Uterus (tissue), 4 donors: ENCODE measurements around the gene ABCA1. TPM values are rescaled to one million over a fixed set of nuclear protein-coding genes. Genes with fewer than 3 reads are reported as not detected.
"Not testable (repeated sequence)": the region's sequence is repeated elsewhere in the genome, so short reads cannot be mapped to it uniquely, and the experiment has no call there.

Experiments
- DNase-seq, 2 donors: peaks; one replicate each; pipeline ENCODE4 v3.0.0-alpha.2; 2019 to 2020
- H3K27ac ChIP-seq, 2 donors: fragments of 200-600 bp; sonication (generic); 1 replicate in 1 of 2; 2 replicates in 1 of 2; pipeline ENCODE4 v1.5.1; 2016 to 2018
- H3K27me3 ChIP-seq, 2 donors: fragments of 200-600 bp; sonication (generic); one replicate each; pipeline ENCODE4 v1.5.1; 2018 to 2019; ENCODE audit warnings: control low read depth in 1 of 2
- H3K36me3 ChIP-seq, 2 donors: fragments of 200-600 bp; sonication (generic); one replicate each; pipeline ENCODE4 v1.5.1; 2019; ENCODE audit warnings: control low read depth in 1 of 2
- H3K4me1 ChIP-seq, 2 donors: fragments of 200-600 bp; sonication (generic); one replicate each; pipeline ENCODE4 v1.5.1; 2018 to 2019; ENCODE audit warnings: control low read depth in 1 of 2
- H3K4me3 ChIP-seq, 2 donors: fragments of 200-600 bp; sonication (generic); 1 replicate in 1 of 2; 2 replicates in 1 of 2; pipeline ENCODE4 v1.5.1; 2018 to 2019; ENCODE audit warnings: mild to moderate bottlenecking in 1 of 2
- H3K9me3 ChIP-seq, 2 donors: fragments of 200-600 bp; sonication (generic); one replicate each; pipeline ENCODE4 v1.5.1; 2019; ENCODE audit warnings: control low read depth in 1 of 2
- POLR2A ChIP-seq, 2 donors: fragments of 450-650 bp; IDR thresholded peaks; one replicate each; pipeline ENCODE4 v1.6.1; 2016; ENCODE audit warnings: antibody characterized with exemption in 2 of 2, mild to moderate bottlenecking in 1 of 2, moderate library complexity in 1 of 2
- intact Hi-C: fragments of 100-400 bp; cut with DNase I; formaldehyde crosslinking; loops from one replicate; pipeline ENCODE4 v1.15.1; 2023; ENCODE audit warnings: low total_unique reads
- total RNA-seq, 4 donors: library from RNA; depleted of rRNA in 3 of 4; stranded (reverse); fragments of >200 nt in 3 of 4; gene quantifications; one replicate each; pipeline versions ENCODE4 v1.1.0 to v1.2.4, GENCODE V29; 2014 to 2023
- TF ChIP-seq, protein P1 (sequence below), 4 experiments: fragments of 200-600 bp in 2 of 4; fragments of 450-650 bp in 2 of 4; sonication (generic) in 2 of 4; IDR thresholded peaks; one replicate each; pipeline ENCODE4 v1.5.1; 2016 to 2019; ENCODE audit warnings: antibody characterized with exemption in 4 of 4, mild to moderate bottlenecking in 2 of 4, moderate library complexity in 1 of 4
- donor health status: DM: yes; HTN: yes; CAD: no.

Gene ABCA1
- total RNA-seq, 4 donors from 2014 or later: 13.8 to 43.3 (median 25.9) TPM

GRCh38 chr9:104856413-104856941 is 71.5 kb downstream of the ABCA1 start:
- Histone ChIP-seq H3K36me3 (no peaks in the 10 kb centered on the region), H3K27me3 (no peaks in the 10 kb centered on the region), H3K4me3 (no peak overlapping the region), H3K27ac (no peak overlapping the region), H3K4me1 (peaks cover 0 to 6% of the 10 kb centered on the region in 2 donors), H3K9me3 (no peaks in the 10 kb centered on the region)
- no peak for DNase-seq
- intact Hi-C loops: no loop called here
- TF ChIP-seq POLR2A (IDR thresholded peaks at IDR 0.05): no peak
- TF ChIP-seq, protein P1, sequence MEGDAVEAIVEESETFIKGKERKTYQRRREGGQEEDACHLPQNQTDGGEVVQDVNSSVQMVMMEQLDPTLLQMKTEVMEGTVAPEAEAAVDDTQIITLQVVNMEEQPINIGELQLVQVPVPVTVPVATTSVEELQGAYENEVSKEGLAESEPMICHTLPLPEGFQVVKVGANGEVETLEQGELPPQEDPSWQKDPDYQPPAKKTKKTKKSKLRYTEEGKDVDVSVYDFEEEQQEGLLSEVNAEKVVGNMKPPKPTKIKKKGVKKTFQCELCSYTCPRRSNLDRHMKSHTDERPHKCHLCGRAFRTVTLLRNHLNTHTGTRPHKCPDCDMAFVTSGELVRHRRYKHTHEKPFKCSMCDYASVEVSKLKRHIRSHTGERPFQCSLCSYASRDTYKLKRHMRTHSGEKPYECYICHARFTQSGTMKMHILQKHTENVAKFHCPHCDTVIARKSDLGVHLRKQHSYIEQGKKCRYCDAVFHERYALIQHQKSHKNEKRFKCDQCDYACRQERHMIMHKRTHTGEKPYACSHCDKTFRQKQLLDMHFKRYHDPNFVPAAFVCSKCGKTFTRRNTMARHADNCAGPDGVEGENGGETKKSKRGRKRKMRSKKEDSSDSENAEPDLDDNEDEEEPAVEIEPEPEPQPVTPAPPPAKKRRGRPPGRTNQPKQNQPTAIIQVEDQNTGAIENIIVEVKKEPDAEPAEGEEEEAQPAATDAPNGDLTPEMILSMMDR (IDR thresholded peaks at IDR 0.05): no peak

DNA sequence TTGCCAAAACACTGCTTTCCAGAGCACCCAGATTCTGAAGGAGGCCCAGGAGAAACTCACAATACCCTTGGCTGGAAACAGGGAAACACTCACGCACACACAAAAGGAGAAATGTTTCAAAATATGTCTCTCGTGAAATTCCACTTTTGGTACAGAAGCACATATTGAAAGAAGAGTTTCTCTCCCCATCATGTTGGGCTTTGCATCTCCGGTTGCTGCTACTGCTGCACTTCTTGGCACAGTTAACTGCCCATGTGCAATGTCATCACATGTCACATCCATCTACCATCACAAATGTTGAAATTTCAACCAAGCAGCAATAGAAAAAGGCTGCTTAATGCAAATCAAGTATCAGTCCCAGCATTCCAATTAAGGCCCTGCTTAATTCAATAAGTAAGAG is 72.1 kb downstream of the ABCA1 start:
- H3K27ac ChIP-seq: no peak overlapping the region
- H3K36me3 ChIP-seq: no peaks in the 10 kb centered on the region
- H3K4me1 ChIP-seq: peaks cover 0 to 6% of the 10 kb centered on the region in 2 donors
- H3K9me3 ChIP-seq: no peaks in the 10 kb centered on the region
- DNase-seq: no peak
- H3K27me3 ChIP-seq: no peaks in the 10 kb centered on the region
- no peak overlapping the region for H3K4me3 ChIP-seq
- no peak for TF ChIP-seq POLR2A (IDR thresholded peaks at IDR 0.05)
- TF ChIP-seq, protein P1 (IDR thresholded peaks at IDR 0.05): no peak
- intact Hi-C loops: no loop called here

- H3K36me3 ChIP-seq, H3K4me1 ChIP-seq, H3K9me3 ChIP-seq, H3K27ac ChIP-seq, H3K27me3 ChIP-seq, H3K4me3 ChIP-seq, intact Hi-C loops, DNase-seq: not testable (repeated sequence)
Observed at GRCh38 chr9:104855258-104855657, 72.7 kb downstream of the ABCA1 start.

DNA sequence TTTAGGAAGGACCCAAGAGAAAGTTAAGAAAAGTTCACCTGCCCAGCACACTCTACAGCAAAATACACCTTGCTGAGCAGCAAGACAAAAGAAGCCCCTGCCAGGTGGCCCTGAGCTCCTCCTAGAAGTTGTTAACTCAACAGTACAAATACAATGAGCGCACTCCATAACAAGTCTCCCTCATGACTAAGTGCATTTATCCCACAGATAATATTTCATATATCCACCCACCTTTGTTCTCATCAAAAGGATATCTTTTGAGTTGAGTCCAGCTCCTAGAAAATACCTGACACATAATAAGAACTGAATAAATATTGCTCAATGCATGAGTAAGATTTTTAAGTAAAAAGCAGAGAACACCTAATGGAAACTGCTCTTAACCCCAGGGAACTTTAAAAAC is 73.3 kb downstream of the ABCA1 start:
- H3K4me1 ChIP-seq: peaks cover 0 to 6% of the 10 kb centered on the region in 2 donors
- TF ChIP-seq, protein P1 (IDR thresholded peaks at IDR 0.05): no peak
- no peak for TF ChIP-seq POLR2A (IDR thresholded peaks at IDR 0.05)
- no peaks in the 10 kb centered on the region for H3K36me3 ChIP-seq

DNA sequence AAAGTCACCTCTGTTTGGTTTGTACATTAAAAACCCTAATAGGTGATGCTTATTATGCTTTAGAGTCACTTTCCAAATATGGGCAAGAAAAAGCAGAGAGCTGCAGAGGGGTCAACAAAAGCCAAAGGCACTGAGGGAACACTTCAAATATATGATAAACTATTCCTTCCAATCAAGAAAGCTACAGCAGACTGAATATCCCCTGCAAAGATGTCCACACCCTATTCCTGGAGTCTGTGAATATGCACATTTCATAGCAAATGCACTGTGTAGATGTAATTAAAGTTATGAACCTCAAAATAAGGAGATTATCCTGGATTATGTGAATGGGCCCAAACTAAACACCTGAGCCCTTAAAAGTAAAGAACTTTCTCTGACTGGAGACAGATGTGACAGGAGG is 74.3 kb downstream of the ABCA1 start:
- DNase-seq: no peak
- no peak for TF ChIP-seq POLR2A (IDR thresholded peaks at IDR 0.05)
- TF ChIP-seq, protein P1 (IDR thresholded peaks at IDR 0.05): no peak
- no peaks in the 10 kb centered on the region for H3K9me3 ChIP-seq
- H3K27me3 ChIP-seq: no peaks in the 10 kb centered on the region
- intact Hi-C loops: no loop called here
- H3K36me3 ChIP-seq: no peaks in the 10 kb centered on the region
- H3K4me1 ChIP-seq: no peaks in the 10 kb centered on the region
- H3K27ac ChIP-seq: no peak overlapping the region
- H3K4me3 ChIP-seq: no peak overlapping the region

More for the DNA sequence above, 73.3 kb downstream of the ABCA1 start:
- intact Hi-C loops: no loop called here
- Histone ChIP-seq H3K9me3 (no peaks in the 10 kb centered on the region), H3K27ac (no peak overlapping the region), H3K27me3 (no peaks in the 10 kb centered on the region), H3K4me3 (no peak overlapping the region)
- DNase-seq: no peak

GRCh38 chr9:104853159-104853558 is 74.8 kb downstream of the ABCA1 start:
- DNase-seq: no peak
- no peak for TF ChIP-seq POLR2A (IDR thresholded peaks at IDR 0.05)
- TF ChIP-seq, protein P1 (IDR thresholded peaks at IDR 0.05): no peak
- H3K4me3 ChIP-seq: no peak overlapping the region
- H3K9me3 ChIP-seq: no peaks in the 10 kb centered on the region
- H3K4me1 ChIP-seq: no peaks in the 10 kb centered on the region
- H3K27me3 ChIP-seq: no peaks in the 10 kb centered on the region
- intact Hi-C loops: no loop called here
- H3K36me3 ChIP-seq: no peaks in the 10 kb centered on the region
- no peak overlapping the region for H3K27ac ChIP-seq
